HFFc6 (cell line): ENCODE results near the gene FNDC1. TPM values are rescaled to one million over a fixed set of nuclear protein-coding genes. Genes with fewer than 3 reads are reported as not detected.

Experiments
- DNase-seq: peaks from one replicate; pipeline ENCODE4 v3.0.0-alpha.2; 2018
- H3K27ac Mint-ChIP-seq: 2 replicates; pipeline ENCODE4 v1.8.0; 2020; ENCODE audit warnings: mild to moderate bottlenecking, mixed read lengths
- H3K27me3 Mint-ChIP-seq: 2 replicates; pipeline ENCODE4 v1.8.0; 2021; ENCODE audit warnings: mild to moderate bottlenecking, moderate library complexity, mixed read lengths; ENCODE audit not compliant: insufficient read depth
- H3K36me3 Mint-ChIP-seq: 2 replicates; pipeline ENCODE4 v1.8.0; 2021; ENCODE audit warnings: low read depth, mixed read lengths
- H3K4me1 Mint-ChIP-seq: 2 replicates; pipeline ENCODE4 v1.8.0; 2020; ENCODE audit warnings: low read depth, mixed read lengths
- H3K4me3 Mint-ChIP-seq: 2 replicates; pipeline ENCODE4 v1.8.0; 2020; ENCODE audit warnings: mild to moderate bottlenecking, moderate library complexity, mixed read lengths
- H3K9me3 Mint-ChIP-seq: 2 replicates; pipeline ENCODE4 v1.8.0; 2020; ENCODE audit warnings: mild to moderate bottlenecking, mixed read lengths
- total RNA-seq, 6 experiments: library from RNA; stranded (reverse); fragmentation: NEBNext Ultra II Directional; extraction: Animal tissue kit (Norgen Biotek cat#: 25700); gene quantifications; 2 replicates in 1 of 6; 3 replicates in 5 of 6; pipeline ENCODE4 v1.2.3, GENCODE V29; 2021
- TF ChIP-seq, protein P1 (sequence below): fragments of 200-600 bp; sonication (generic); IDR thresholded peaks from 2 replicates; pipeline ENCODE4 v1.5.0; 2021; ENCODE audit warnings: antibody characterized with exemption, mild to moderate bottlenecking

Gene FNDC1
- total RNA-seq, 6 experiments from 2014 or later = not detected

- Mint-ChIP-seq H3K4me1 (peaks cover under 1% of the 10 kb centered on the region; the same call in 1 of the 2 replicates), H3K9me3 (peaks cover 4% of the 10 kb centered on the region; the same call in 1 of the 2 replicates), H3K27ac (no peak overlapping the region), H3K4me3 (no peak overlapping the region), H3K36me3 (no peaks in the 10 kb centered on the region), H3K27me3 (peaks cover 4% of the 10 kb centered on the region)
- TF ChIP-seq, protein P1, sequence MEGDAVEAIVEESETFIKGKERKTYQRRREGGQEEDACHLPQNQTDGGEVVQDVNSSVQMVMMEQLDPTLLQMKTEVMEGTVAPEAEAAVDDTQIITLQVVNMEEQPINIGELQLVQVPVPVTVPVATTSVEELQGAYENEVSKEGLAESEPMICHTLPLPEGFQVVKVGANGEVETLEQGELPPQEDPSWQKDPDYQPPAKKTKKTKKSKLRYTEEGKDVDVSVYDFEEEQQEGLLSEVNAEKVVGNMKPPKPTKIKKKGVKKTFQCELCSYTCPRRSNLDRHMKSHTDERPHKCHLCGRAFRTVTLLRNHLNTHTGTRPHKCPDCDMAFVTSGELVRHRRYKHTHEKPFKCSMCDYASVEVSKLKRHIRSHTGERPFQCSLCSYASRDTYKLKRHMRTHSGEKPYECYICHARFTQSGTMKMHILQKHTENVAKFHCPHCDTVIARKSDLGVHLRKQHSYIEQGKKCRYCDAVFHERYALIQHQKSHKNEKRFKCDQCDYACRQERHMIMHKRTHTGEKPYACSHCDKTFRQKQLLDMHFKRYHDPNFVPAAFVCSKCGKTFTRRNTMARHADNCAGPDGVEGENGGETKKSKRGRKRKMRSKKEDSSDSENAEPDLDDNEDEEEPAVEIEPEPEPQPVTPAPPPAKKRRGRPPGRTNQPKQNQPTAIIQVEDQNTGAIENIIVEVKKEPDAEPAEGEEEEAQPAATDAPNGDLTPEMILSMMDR = no peak
- DNase-seq = no peak
Measured at GRCh38 chr6:159260208-159260607, 91.0 kb downstream of the FNDC1 start.

GRCh38 chr6:159261995-159262394, 92.8 kb downstream of the FNDC1 start:
- Mint-ChIP-seq H3K9me3 (peaks cover 5% of the 10 kb centered on the region), H3K4me3 (no peak overlapping the region), H3K4me1 (no peaks in the 10 kb centered on the region), H3K36me3 (no peaks in the 10 kb centered on the region), H3K27me3 (no peaks in the 10 kb centered on the region; the same call in none of the 2 replicates), H3K27ac (no peak overlapping the region)
- TF ChIP-seq, protein P1 = no peak
- no peak for DNase-seq

DNA sequence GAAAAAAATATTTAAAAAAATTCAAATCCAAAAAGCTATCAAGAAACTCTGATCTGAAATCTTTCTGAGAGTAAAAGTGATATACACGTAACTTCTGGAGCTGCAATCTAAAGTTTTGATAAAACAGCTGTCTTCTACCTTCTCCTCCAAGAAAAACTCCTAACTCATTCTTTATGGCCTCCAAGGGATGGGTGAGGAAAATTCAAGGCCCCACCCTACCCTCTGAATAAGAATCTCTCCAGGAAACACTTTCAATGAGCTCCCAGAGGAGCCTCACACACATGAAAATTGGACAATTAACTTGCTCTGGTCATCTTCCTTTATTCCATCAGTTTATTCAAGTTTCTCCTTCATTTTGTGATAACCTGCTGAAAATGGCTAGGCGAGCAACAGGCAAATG, 93.4 kb downstream of the FNDC1 start:
- DNase-seq = no peak
- Mint-ChIP-seq H3K36me3 (no peaks in the 10 kb centered on the region), H3K4me3 (no peak overlapping the region), H3K27me3 (no peaks in the 10 kb centered on the region; the same call in 1 of the 2 replicates), H3K9me3 (peaks cover 8% of the 10 kb centered on the region), H3K27ac (no peak overlapping the region), H3K4me1 (no peaks in the 10 kb centered on the region)
- TF ChIP-seq, protein P1 = no peak

- TF ChIP-seq, protein P1 = no peak
- Mint-ChIP-seq H3K4me3 (no peak overlapping the region), H3K36me3 (no peaks in the 10 kb centered on the region), H3K4me1 (no peaks in the 10 kb centered on the region), H3K27ac (no peak overlapping the region), H3K9me3 (peaks cover 3% of the 10 kb centered on the region; the same call in 1 of the 2 replicates), H3K27me3 (no peaks in the 10 kb centered on the region; the same call in 1 of the 2 replicates)
- DNase-seq = no peak
Measured at GRCh38 chr6:159267165-159267564, 98.0 kb downstream of the FNDC1 start.

- DNase-seq = no peak
- H3K4me3 Mint-ChIP-seq = no peak overlapping the region
- no peak overlapping the region for H3K27ac Mint-ChIP-seq
- H3K9me3 Mint-ChIP-seq = peaks cover 3% of the 10 kb centered on the region; the same call in 1 of the 2 replicates
- no peaks in the 10 kb centered on the region for H3K36me3 Mint-ChIP-seq
- no peaks in the 10 kb centered on the region; the same call in 1 of the 2 replicates for H3K27me3 Mint-ChIP-seq
- TF ChIP-seq, protein P1 = no peak
- H3K4me1 Mint-ChIP-seq = no peaks in the 10 kb centered on the region
Measured at GRCh38 chr6:159268511-159268910, 99.3 kb downstream of the FNDC1 start.
